NCI-H2107 treated with DMSO at 0.1 percent for 48 hours (cell line): Measurements from ENCODE around the gene COBL.
A peak's percentile ranks its signal among the peaks of the same experiment; 100 is the strongest.

Experiments used
- DNase-seq: peaks from one replicate; lab custom pipeline; 2025; ENCODE audit not compliant: unreplicated experiment; lab: John Stamatoyannopoulos, UW

The COBL gene

GRCh38 chr7:51306761-51307160 lies 9.8 kb downstream of the COBL start:
- DNase-seq, result no peak

- DNase-seq, result no peak
Measured at GRCh38 chr7:51304729-51305128, 11.9 kb downstream of the COBL start.

DNA sequence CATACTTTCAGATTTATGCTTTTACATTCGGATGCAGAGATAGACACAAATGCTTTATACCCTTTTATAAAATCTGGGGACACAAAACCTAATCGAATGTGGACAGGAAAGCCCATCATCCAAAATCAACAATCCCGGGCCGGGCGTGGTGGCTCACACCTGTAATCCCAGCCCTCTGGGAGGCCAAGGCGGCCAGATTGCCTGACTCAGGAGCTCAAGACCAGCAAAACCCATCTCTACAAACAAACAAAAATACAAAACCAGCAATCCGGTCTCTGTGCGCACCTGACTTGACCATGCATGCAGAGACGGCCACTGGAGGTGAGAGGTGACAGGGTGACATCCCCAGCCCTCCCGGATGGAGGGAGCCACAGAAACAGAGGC lies 13.5 kb downstream of the COBL start:
- no peak for DNase-seq

DNA sequence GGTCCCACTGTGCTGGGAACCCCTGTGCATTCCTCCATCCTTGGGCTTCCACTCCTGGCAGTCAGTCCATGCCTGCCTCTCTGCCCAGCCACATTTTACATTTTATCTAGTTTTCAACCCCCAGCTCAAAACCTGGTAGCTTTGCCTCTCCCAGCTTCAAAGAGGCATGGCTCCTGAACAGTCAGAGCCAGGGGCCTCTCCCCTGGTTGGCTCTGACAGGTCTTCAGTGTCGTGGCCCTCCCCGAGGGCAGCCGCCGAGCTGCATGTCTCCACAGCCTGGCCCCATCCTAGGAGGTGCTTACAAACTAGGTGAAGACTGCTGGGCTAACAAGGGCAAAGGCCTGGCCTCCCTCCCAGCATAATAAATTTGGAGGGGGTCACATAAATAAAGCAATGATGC lies 14.8 kb downstream of the COBL start:
- no peak for DNase-seq

- no peak for DNase-seq
Measured at GRCh38 chr7:51300762-51301674, 15.6 kb downstream of the COBL start.

GRCh38 chr7:51299391-51300133 lies 17.0 kb downstream of the COBL start:
- no peak for DNase-seq

- DNase-seq, result no peak
Measured at GRCh38 chr7:51298912-51299311, 17.7 kb downstream of the COBL start.

DNA sequence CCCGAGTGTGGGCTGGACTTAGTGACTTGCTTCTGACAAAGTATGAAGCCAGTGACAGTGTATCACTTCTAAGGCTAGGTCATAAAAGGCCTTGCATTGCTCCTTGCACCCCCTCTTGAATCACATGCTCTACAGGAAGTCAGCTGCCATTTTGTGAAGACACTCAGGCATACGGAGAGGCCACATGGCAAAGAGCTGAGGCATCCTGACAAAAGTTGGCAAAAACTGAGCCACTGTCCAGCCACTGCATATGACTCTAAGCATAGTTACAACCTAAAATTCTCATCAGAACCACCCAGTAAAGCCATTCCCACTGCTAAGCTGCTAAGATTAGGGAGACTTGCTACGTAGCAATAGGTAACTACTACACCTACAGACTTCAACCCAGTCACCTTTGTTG lies 18.6 kb downstream of the COBL start:
- no peak for DNase-seq

DNA sequence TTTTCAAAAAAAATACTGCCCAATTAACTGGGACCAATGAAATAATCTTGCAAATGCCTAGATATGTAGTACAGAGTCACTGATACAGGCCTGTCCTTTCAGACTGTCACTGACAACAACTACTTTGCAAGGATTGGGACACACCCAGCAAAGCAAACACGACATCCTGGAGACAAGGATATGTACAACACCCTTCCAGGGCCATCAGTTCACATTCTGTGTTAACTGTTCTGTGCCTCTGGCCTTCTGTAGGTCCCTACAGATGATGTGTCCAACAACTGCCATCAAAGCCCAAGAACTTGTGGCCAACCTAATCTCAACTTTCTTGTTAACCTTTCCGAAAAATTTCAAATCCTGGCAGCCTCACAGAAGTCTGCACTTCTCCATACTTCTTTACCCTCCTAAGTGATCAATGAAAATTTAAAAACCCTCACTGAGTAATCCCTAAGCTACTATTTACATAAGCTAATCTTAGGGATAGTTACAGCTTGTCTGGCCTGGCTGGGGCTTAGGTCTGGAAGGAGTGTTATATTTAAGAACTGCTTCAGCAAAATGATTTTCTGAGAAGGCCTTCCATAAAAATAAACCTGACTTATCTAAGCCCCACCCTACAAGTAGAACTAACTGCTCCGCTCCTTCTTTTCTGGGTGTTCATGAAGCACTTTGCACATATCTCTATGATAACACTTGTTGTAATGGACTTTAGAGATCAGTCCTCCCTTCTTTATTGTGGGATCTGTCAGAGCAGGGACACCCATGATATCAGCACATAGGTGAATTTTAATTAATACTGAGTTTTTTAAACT lies 21.0 kb downstream of the COBL start:
- DNase-seq, result no peak

DNA sequence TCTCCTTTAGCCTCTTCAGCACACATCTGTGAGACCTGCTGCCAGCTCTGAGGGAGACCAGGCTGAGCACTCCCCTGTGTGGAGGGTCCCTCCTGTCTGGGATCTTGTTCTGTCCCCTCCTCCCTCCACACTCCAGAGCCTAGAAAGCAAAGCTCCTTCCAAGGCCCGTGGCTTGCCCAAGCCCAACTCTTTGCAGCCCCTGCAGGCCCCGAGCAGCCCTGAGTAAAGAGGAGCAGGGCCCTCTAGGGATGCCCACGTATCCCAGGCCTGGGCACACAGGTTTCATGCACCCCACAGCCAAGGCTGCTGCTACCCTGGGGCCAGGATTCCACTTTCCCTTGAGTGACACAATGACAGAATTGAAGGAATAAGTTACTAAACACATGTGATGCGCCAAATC lies 24.0 kb downstream of the COBL start:
- no peak for DNase-seq

- DNase-seq, result no peak
Measured at GRCh38 chr7:51290702-51291540, 25.7 kb downstream of the COBL start.

DNA sequence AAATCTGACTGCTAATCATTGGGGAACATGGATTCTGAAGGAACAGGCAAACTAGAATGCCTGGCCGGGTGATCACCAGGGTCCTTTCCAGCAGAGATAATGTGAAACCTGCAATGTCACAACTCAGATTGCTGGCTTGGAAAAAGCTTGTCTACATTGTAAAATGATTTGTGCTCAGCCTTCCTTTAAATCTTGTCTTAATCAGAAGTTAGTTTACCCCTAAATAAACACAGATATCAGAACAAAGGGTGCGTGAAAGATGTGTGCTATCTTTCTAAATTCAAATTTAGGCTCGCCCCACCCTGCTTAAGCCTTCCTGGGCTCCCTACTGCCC lies 26.3 kb downstream of the COBL start:
- DNase-seq, result no peak

GRCh38 chr7:51289623-51290303 lies 26.8 kb downstream of the COBL start:
- DNase-seq, result no peak

DNA sequence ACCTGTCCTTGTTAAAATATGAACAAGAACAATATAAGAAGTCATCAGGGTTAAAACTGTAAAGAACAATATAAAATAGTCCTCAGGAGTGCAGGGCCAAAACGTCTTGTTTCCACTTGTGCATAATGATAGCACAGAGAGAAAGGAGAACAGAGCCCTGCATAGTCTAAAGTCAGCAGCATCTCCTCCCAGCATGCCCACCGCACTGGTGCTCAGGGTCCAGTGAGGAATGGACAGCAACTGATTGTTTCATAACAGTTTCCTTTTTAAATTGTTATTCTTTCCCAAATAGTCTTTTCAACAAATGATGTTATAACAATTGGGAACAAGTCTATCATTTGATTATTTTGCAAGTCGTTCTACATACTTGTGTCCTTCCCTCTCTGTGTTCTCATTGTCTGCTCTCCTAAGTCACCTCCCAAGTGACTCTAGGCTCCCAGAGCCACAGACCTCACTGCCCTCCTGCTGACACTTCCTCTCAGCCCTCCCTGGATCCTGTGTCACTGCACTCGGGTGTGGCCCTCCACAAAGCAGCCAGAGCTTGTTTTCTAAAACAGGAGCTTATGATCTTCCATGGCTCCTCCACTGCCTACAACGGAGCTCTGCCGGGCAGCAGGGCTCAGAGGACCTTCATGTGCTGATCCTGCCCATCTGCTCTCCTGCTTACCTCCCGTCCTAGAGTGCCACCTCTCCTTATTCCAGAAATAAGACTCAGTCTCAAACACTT lies 27.6 kb downstream of the COBL start:
- peak; percentile 61 for DNase-seq

GRCh38 chr7:51286401-51286800 lies 30.2 kb downstream of the COBL start:
- DNase-seq, result no peak

DNA sequence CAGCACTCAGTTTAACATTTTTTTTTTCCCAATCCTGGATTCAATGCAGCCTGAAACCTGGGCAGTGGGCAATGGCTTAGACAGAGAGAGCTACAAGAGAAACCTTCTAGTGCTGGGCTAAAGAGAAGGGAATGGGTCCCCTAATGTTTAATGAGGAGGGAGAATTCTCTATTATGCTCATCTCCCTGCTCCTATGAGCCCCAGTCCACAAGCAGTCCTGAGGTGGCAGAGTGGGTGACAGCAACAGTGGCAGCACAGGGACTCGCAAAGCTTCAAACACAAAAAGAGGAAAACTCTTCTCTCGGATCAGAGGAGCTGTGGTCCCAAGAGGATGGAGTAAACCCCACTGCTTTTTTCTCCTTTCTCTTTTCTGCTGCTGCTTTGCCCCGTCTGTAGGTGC lies 36.5 kb downstream of the COBL start:
- DNase-seq, result no peak

DNA sequence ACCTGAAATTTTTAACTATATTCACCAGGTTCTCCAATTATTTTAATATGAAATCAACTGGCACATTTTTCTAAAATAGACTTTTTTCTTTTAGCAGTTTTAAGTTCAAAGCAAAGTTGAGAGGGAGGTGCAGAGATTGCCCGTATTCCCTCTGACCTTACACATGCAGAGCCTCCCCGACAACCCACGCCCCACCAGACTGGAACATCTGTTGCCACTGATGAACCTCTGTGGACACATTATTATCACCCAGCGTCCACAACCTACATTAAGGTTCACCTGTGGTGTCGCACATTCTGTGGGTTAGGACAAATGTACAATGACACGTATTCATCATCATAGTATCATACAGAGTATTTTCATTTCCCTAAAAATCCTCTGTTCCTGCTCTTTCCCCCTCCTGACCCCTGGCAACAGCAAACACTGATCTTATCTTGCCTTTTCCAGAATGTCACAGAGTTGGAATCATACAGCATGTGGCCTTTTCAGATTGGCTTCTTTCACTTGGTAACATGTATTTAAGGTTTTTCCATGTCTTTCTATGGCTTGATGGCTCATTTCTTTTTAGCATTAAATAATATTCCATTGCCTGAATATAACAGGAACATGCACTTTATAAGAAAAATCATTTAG lies 37.1 kb downstream of the COBL start:
- DNase-seq, result no peak

GRCh38 chr7:51278797-51279196 lies 37.8 kb downstream of the COBL start:
- DNase-seq, result peak; percentile 80

DNA sequence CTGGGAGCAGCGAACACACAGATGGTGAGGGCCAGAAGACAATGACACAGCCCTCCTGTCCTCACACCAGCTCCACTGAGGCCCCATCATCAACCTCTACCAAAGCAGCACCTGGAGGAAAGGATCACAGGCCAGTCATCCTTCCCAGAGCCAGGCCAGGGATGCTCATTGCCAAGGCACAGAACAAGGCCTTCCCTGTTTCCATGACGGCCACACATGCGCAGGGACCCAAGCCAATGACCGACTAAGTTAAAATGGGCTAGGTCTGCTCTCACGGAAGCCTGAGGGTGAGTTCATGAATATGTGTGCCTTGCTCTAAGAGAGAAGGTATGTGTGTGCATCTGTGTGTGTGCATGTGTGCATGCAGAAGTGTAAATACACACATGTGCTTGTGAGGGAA lies 39.6 kb downstream of the COBL start:
- DNase-seq, result no peak
